HG03039 (cell line): ENCODE results near the gene FBLN1.
"Not testable (repeated sequence)": the region's sequence is repeated elsewhere in the genome, so short reads cannot be mapped to it uniquely, and the experiment has no call there.

ENCODE experiments used
- ATAC-seq: cut with Tn5 transposase; IDR thresholded peaks from one replicate; pipeline ENCODE4 v1.9.1; 2021; ENCODE audit warnings: mild to moderate bottlenecking, moderate library complexity; ENCODE audit not compliant: unreplicated experiment

FBLN1 gene

DNA sequence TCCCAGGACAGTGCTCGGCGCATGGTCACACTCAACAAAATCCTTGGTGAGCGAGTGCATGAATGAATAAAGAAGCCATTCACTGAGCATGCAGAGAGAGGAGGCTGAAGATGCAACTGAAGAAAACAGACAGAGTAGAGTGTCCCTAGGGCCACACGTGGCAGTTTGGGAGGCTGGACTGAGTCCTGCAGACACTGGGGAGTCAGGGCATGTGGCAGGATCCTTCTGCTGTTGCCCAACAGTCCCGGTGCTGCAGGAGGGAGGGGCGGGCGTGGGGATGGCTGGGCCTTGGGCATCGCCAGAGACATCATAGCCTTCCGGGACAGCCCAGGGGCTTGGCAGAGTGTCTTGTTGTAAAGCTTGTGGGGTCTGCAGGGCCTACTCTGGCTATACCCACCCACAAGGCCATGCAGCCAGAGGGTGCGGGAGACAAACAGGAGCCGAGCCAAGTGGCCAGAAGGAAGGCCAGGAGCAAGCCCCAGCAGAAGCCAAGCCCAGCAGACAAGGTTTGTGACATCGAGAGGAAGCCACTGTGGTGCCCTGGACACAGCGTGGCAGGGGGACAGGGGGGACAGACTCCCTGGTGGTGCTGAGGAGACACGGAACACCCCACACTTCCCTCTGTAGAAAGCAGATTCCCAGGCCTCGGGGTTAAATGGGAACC, 26.7 kb upstream of the FBLN1 start:
- ATAC-seq = no peak

DNA sequence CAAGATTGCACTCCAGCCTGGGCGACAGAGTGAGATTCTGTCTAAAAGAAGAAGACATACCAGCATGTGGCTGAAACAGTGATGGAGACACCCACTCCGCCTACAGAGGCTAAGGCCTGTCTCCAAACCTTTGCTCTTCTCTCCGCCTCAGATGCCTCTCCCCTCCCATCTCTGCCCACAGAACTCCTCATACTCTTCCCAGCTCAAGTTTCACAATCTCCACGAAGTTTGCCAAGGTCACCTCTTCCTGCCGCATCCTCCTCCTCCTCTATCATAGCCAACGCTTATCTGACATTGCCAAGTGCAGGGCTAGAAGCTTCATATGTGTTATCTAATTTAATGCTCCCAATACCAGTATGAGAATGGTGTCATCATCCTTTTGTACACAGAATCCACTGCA, 25.9 kb upstream of the FBLN1 start:
- ATAC-seq = no peak

DNA sequence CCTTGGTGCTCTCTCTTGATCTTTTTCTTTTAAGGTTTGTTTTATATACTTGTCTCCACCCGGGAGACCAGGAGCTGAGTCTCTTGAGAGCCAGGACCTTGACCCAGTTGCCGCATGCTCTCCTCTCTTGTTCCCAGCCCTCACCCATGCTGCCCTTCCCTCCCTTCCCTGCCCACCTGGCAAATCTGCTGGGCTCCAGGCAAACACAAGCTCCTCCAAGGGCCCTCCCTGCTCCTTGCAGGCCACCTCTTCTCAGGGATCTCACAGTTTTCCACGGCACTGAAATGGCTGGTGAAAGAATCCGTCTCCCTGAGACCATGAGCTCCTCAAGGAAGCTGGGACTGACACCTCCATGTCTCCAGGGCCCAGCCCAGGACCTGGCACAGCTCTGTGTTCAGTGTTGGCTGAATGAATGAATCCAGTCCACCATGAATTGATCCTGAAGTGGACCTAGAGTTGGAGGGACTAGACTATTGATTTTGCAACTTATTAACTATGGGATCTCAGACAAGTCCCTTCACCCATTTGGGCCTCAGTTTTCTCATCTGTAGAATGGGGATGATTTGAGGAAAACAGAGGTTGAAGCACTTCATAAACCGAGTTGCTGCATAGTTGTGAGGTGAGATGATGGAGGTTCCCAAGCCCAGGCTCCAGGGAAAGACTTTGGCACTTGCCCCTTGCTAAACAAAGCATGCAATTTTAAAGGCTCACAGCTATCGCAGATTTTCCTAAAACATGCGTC, 25.1 kb upstream of the FBLN1 start:
- ATAC-seq = no peak

DNA sequence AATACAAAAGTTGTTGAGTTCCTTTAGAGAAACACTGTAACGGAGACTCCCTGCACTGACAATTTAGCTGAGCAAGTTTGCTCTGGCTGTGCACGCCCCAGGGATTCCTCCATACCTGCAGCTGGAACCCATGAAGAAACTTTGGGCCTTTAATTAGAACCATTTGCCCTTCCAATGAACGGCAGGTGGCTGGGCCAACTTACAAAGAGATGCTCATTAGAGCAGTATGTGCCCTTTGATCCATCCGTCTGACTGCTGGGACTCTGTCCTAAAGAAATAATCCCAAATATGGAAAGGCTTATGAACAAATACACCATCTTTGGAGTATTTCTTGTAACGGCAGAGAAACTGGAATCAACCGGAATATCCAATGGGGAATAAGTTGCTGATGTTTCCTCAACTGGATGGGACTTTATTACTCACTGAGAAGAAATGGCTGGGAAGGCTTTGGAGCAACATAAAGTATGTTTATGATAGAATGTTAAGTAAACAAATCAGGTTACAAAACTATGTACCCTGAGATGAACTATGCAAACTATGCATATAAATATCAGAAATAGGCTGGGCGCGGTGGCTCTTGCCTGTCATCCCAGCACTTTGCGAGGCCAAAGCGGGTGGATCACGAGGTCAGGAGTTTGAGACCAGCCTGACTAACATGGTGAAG, 24.4 kb upstream of the FBLN1 start:
- ATAC-seq = no peak

DNA sequence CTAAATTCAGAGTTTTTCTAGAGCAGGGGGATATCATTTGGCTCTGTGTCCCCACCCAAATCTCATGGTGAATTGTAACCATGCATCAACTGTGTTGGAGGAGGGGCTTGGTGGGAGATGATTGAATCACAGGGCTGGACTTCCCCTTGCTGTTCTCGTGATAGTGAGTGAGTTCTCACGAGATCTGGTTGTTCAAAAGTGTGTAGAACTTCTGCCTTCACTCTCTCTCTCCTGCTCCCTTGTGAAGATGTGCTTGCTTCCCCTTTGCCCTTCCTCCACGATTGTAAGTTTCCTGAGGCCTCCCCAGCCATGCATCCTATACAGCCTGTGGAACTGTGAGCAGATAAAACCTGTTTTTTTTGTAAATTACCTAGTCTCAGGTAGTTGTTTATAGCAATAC, 22.0 kb upstream of the FBLN1 start:
- no peak for ATAC-seq

DNA sequence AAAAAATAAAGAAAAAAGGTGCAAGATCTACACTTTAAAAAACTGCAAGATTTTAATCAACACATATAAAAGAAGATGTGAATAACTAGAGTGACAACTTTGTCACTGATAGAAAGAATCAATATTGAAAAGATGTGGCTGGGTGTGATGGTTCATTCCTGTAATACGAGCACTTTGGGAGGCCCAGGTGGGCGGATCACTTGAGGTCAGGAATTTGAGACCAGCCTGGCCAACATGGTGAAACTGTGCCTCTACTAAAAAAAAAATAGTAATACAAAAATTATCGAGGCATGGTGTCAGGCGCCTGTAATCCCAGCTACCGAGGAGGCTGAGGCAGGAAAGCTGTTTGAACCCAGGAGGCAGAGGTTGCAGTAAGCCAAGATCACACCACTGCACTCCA, 21.0 kb upstream of the FBLN1 start:
- ATAC-seq = no peak

DNA sequence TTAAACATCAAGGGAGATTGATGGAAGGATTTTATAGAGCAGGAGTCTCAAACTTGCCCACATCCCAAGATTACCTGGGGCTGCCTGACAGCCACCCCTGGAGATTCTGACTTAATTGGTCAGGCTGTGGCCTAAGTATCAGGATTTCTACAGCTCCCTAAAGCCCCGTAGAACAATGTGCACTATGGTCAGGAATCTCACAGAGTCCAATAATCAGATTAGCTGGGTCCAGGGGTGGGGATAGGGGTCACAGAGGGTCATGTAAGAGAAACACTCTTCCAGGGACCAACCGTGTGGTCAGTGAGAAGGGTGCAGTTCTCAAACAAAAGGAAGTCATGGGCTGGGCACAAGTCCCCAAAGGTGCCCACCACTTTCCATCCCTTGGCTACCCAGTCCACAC, 20.5 kb upstream of the FBLN1 start:
- ATAC-seq = no peak

DNA sequence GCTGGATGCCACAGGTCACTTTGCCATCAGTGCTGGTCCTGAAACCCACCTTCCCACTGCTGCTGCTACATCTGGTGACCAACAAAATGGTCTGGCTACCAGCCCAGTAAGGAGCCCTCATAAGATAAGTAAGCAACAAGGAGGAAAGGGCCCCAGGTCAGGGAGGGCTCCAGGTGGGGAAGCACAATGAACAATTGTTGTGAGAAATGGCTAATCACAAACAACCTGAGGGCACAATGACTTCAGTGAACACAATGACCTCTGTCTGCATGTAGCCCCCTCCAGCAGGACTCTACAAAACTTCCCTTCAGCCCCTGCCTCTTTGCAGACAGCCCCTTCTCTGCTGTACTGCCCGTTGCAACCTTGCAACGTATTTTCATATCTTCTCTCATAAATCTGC, 19.4 kb upstream of the FBLN1 start:
- no peak for ATAC-seq

DNA sequence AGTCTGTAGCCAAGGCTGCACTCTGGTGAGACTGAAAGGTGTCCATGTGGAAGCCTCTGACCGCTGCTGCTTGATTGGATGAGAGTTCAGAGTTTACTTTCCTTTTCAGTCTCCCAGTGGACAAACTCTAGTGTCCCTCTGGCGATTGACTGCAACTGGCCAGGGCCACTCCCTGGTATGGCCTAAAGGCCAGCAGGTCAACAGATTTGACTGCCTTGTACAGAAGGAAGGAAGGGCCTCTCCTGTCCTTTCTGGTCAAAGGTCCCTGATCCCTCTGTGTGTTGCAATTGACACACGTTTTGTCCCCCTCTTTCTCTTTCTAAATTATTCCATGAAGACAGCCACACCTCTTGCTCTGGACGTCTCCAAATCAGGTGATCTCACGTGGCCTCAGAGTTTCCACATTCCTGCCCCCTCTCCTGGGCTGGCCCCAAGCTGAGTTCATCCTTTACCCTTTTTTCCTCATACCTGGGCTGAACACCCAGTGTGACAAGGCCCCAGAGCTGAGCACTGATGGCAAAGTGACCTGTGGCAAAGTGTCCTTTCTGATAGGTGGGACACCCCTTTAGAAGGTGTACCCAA, 18.7 kb upstream of the FBLN1 start:
- ATAC-seq = no peak

DNA sequence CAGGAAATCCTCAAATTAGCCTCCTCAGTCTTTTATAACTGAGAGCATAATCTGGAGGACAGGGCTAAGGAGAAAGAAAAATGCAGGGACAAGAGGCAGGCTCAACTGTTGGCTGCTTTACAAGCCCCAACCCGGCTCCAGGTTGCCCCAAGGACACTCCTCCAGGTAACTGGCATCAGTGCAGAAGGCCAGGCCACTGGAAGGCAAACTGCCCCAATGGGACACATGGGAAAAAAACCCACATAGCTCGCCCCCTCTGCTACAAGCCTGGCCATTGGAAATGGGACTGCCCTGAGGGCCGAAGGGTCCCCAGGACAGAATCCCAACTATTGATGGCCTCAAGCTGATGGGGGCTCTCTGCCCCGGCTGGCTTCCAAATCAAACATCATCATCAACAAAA, 17.9 kb upstream of the FBLN1 start:
- ATAC-seq = no peak

DNA sequence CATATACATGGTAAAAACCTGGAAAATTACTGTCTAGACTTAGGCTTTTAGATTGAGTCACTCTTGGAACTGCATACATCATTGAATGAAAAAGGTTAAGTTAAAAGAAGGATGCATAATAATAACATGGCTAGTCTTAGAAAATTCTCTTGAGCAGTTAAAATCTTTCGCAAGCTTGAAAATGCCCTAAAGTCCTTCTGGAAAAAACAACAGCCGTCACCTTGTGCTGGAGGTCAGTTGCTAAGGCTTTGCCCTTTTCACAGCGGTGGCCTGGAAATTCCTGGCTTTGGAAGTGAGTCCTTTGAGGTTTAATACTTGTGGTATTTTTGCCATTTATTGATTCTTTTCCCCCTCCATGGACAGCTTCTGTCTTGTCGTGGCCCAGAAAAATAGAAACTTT, 17.4 kb upstream of the FBLN1 start:
- ATAC-seq = no peak

DNA sequence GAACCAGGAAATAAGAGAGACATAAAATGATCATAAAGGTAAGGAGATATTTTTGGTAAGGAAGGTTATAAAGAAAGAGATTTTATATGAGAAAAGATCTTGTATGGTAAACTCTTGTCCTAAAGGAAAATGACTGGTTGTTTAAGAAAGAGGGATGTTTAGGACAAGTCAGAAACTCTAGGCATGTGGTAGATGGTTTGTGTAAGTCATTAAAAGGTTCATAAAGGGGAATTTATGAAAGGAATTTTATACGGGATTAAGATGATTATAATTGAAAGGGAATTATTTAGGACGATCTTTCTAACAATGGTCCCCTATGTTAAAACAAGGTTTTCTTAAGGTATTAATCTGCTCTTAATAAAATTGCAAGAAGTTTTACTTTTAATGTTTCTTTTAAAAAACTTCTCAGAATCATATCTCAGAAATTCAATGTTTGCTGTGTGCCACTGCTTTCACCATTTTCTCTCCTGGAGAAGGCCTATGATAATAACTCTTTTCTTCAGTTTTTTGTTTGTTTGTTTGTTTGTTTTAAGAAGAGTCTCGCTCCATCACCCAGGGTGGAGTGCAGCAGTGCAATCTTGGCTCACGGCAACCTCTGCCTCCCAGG, 13.8 kb upstream of the FBLN1 start:
- ATAC-seq = no peak

DNA sequence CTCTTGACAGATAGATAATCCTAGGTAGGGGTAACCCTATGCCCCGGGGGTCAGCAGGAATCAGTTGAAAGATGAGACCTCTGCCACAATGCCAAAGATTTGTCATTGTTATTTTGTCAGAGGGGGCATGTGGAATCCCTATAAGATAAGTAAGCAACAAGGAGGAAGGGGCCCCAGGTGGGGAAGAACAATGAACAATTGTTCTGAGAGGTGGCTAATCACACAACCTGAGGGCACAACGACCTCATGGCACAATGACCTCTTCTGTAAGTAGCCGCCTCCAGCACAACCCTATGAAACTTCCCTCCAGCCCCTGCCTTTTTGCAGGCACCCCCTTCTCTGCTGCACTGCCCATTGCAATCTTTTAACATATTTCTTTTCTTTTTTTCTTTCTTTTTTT, 11.8 kb upstream of the FBLN1 start:
- ATAC-seq = no peak

DNA sequence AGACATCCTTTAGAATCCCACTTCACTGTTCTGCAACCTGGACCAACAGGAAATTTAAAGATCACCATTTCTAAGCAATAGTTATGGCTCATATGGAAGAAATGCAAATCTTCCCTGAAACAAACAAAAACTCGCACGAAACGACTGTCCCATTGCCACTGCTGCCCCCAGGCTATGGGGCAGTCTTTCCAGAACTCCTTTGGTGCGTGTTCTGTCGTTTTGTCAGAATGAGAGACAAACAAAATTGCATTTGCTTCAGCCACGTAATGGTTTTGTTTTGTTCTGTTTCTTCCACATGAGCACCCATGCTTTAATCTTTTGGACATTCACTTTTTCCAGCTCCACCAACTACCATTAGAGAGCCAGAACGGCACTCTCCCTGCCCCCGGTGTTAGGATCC, 10.8 kb upstream of the FBLN1 start:
- ATAC-seq = no peak

DNA sequence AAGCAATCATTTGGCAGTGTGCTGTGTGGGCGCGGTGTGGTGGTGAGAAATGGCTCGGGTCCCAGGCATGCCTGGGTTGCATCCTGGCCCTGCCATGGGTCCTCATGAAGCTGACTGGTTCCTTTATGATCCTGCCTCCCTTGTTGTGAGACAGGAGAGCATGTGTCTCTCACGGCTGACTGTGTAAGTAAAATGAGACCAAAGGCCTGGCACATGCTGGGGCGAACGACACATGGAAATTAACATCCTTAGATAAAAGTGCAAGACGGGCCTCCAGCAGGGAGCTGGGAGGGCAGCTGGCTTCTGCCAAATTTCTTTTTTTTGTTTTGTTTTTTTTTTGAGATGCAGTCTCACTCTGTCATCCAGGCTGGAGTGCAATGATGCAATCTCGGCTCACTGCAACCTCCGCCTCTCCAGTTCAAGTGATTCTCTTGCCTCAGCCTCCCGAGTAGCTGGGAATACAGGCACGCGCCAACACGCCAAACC, 9.4 kb upstream of the FBLN1 start:
- ATAC-seq = no peak

DNA sequence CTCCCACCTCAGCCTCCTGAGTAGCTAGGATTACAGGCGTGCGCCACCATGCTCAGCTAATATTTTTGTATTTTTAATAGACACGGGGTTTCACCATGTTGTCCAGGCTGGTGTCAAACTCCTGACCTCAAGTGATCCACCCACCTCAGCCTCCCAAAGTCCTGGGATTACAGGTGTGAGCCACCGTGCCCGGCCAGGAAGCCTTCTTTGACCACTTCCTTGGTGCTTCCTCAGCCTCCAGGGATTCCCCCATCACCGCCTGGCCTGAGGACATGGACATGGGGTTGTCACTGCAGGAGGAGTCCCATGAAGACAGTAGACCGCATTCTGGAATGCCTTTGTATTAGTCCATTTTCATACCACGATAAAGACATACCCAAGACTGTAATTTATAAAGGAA, 8.4 kb upstream of the FBLN1 start:
- not testable (repeated sequence) for ATAC-seq

DNA sequence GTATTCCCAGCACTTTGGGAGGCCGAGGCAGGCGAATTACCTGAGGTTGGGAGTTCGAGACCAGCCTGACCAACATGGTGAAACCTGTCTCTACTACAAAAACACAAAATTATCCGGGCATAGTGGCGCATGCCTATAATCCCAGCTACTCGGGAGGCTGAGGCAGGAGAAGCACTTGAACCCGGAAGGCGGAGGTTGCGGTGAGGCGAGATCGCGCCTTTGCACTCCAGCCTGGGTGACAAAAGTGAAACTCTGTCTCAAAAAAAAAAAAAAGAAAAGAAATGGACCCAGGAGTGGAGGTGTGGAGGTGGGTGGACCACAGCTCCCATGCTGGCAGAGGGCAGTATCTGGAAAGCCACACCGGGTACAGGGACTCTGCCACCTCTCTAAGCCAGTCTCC, 7.1 kb upstream of the FBLN1 start:
- ATAC-seq = not testable (repeated sequence)

DNA sequence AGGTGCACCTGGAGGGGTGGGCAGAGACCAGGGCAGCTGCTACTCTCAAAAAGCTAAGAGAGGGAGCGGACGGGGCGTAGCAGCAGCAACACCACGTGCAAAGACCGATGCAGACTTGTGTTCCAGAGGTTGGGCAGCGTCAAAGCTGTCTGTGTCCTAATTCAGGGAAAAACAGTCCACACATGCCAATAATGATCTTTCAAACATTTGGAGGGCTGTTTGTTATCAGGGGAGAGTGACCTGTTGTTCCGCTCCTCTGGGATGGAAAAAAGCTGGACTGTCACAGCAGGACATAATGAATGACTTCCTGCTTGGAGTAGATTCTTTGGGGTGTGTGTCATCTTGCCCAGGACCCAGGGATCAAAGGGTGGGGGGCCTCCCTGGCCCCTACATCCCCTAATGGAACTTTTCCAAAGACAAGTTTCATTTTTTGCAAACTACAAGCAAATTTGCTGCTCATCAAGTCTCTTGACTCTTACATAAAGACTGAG, 6.2 kb upstream of the FBLN1 start:
- ATAC-seq = no peak

DNA sequence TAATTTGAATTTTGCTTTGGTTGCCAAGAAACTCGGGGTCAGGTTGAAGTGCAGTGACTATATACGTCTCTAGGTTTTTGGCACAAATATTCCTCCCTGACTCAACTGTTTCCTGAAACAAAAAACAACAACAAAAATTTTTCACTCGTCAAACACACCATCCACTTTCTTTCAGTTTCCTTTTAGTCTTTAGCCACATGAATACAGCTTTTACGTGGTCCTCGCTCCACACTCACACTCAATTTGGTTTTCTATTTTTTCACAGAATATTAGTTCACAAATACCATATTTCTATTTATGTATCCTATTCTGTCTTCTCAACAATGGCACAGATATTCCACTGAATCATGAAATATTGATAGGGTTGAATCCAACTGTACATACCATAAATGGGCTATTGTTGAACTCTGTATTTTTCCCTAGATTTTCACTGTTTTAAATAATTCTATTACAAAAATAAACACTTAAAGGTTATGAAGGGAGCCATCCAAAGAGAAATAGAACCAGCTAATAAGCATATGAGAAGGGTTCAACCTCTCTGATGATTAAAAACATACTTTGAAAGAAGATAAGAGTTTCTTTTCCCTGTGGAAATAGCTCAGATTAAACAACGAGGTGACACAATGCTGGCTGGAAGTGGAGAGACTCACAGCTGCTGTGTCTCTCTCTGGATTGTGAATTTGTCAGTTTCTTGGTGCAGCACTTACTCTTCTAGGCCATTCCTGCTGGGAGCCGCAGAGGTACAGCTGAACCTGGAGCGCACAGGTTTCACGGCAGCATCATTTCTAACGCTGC, 5.1 kb upstream of the FBLN1 start:
- no peak for ATAC-seq

DNA sequence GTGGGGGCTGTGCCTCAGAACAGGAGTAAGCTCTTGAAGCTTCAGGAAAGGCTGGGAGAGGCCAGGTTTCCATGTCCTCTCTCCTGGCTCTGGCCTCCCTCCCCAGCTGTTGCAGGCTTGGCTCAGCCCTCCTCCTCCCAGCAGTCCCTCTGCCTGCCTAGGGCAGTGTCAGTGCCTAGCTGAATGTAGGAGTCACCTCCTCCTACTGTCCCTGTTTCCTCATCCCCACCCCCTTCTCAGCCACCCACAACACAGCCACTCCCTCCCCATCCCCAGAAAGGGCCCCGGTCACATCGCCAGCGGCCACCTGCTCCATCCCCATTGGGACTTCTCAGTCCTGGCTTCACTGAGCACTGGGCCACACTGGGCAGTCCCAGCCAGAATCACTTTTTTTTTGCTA, 2.9 kb upstream of the FBLN1 start:
- no peak for ATAC-seq
